GM19397 (cell line): ENCODE data around the gene NUP160.
"Not testable (repeated sequence)": the region's sequence is repeated elsewhere in the genome, so short reads cannot be mapped to it uniquely, and the experiment has no call there.

Source experiments
- ATAC-seq: cut with Tn5 transposase; IDR thresholded peaks from one replicate; pipeline ENCODE4 v1.9.1; 2021; ENCODE audit warnings: mild to moderate bottlenecking, moderate library complexity; ENCODE audit not compliant: unreplicated experiment

Gene NUP160, protein sequence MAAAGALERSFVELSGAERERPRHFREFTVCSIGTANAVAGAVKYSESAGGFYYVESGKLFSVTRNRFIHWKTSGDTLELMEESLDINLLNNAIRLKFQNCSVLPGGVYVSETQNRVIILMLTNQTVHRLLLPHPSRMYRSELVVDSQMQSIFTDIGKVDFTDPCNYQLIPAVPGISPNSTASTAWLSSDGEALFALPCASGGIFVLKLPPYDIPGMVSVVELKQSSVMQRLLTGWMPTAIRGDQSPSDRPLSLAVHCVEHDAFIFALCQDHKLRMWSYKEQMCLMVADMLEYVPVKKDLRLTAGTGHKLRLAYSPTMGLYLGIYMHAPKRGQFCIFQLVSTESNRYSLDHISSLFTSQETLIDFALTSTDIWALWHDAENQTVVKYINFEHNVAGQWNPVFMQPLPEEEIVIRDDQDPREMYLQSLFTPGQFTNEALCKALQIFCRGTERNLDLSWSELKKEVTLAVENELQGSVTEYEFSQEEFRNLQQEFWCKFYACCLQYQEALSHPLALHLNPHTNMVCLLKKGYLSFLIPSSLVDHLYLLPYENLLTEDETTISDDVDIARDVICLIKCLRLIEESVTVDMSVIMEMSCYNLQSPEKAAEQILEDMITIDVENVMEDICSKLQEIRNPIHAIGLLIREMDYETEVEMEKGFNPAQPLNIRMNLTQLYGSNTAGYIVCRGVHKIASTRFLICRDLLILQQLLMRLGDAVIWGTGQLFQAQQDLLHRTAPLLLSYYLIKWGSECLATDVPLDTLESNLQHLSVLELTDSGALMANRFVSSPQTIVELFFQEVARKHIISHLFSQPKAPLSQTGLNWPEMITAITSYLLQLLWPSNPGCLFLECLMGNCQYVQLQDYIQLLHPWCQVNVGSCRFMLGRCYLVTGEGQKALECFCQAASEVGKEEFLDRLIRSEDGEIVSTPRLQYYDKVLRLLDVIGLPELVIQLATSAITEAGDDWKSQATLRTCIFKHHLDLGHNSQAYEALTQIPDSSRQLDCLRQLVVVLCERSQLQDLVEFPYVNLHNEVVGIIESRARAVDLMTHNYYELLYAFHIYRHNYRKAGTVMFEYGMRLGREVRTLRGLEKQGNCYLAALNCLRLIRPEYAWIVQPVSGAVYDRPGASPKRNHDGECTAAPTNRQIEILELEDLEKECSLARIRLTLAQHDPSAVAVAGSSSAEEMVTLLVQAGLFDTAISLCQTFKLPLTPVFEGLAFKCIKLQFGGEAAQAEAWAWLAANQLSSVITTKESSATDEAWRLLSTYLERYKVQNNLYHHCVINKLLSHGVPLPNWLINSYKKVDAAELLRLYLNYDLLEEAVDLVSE (N-terminal part only)

DNA sequence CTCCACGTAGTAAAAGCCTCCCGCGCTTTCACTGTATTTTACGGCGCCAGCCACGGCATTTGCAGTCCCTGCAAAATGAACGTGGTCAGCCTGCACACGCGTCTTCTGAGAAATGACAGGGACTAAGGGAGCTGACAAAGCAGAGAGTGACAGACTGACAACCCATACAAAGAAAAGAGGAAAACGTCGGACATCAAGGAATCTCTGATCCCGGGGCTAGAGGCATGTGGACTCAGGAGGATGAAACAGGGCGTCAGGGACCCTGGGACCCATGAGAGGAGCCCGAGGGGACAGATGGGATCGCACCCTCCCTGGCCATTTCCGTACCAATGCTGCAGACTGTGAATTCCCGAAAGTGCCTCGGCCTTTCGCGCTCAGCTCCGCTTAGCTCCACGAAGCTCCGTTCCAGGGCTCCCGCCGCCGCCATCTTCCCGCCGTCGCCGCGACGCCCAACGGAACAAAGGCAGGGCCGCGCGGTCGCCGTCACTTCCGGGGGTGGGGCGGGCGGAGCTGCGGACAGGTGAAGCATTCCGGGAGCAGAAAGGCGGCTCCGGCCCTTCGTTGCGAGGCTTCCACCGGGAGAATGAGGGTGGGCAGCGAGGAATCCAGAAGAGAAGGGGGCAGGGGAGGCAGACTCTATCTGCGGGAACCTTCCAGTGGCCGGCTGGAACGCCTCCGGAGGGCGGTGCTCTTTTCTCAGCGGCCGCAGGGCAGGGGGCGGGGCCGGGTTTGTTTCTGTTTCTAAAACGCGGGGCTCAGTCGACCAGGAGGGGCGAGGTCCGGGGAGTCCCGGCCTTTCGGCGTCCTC is at the start of gene NUP160:
Gene NUP160 (minus strand): TSS at position 459 of the 808 bp plus-strand sequence. CDS start 32 bp downstream, at position 427.
- ATAC-seq, result peak; percentile 86

DNA sequence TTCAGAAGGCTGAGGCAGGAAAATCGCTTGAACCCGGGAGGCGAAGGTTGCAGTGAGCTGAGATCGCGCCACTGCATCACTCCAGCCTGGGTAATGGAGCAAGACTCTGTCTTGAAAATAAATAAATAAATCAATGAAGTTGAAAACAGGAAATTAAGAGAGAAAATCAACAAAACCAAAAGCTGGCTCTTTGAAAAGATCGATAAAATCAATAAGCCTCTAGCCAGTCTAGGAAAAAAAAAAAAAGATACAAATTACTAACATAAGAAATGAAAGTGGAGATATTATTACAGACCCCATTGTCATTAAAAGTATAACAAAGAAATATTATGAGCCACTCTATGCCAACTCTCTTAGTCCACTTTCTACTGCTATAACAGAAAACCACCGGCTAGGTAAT is 48.0 kb upstream of the NUP160 start:
- no peak for ATAC-seq

DNA sequence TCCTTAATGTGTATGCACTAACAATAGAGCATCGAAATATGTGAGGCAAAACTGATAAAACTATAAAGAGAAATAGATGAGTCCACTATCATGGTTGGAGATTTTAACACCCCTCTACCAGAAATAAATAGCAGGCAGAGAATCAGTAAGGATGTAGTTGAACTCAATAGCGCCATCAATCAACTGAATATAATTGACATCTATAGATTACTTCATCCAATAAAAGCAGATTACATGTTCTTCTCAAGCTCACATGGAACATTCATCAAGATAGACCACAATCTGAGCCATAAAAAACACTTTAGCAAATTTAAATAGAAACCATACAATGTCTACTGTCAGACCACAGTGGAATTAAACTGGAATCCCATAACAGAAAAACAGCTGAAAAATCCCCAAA is 46.9 kb upstream of the NUP160 start:
- no peak for ATAC-seq

DNA sequence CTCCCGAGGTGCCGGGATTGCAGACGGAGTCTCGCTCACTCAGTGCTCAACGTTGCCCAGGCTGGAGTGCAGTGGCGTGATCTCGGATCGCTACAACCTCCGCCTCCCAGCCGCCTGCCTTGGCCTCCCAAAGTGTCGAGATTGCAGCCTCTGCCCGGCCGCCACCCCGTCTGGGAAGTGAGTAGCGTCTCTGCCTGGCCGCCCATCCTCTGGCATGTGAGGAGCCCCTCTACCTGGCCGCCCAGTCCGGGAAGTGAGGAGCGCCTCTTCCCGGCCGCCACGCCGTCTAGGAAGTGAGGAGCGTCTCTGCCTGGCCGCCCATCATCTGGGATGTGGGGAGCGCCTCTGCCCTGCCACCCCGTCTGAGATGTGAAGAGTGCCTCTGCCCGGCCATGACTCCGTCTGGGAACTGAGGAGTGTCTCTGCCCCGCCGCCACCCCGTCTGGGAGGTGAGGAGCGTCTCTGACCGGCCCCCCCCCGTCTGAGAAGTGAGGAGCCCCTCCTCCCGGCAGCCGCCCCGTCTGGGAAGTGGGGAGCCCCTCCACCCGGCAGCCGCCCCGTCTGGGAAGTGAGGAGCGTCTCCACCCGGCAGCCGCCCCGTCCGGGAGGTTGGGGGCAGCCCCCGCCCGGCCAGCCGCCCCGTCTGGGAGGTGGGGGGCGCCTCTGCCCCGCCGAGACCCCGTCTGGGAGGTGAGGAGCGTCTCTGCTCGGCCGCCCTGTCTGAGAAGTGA is 44.6 kb upstream of the NUP160 start:
- ATAC-seq, result not testable (repeated sequence)

DNA sequence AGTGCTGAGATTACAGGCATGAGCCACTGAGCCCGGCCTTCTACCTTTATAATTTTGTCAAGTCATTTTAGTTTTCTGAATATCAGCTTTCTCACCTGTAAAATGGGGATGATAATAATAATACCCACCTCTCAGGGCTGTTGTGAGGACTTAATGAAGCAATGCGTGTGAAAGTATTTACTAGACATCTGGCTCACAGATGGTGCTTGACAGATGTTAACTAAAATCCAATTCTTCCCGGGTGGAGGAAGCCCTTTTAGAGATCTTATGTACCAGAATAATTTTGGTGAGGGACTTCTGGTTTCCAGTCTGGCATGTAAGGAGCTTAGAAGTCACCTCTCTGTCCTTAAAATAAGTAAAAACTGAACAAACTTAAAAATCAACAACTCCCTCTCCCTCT is 43.7 kb upstream of the NUP160 start:
- no peak for ATAC-seq

DNA sequence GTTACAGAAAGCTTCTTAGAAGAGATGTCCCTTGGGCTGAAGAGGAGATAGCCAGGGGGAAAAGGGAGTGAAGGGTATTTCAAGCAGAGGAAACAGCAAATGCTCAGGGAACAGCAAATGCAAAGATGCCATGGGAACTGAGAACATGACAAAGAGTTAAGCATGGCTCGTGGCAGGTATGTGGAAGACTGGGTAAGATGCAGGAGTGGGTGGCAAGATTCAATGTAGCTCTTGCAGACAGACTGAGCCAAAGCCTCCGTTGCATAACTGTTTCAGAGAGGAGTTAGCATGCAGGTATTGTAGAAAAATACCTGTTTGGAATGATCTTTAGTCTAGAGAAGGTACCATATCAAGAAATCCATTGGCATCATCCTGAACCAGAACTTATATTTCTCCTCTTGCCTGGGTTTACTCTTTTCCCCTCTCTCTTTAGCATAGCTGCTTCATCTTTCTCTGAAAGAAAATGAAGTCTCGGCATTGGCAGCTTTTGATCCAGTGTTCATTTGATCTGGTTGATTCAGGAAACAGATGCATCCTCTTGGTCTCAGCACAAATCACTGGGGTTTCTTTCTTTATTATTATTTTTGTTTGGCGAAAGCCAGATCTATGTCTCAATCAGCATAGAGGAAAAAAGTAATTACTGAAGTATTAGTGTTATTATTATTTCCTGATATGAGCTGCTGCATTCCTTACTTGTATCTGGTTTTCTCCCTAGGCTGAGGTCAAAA is 41.7 kb upstream of the NUP160 start:
- no peak for ATAC-seq

DNA sequence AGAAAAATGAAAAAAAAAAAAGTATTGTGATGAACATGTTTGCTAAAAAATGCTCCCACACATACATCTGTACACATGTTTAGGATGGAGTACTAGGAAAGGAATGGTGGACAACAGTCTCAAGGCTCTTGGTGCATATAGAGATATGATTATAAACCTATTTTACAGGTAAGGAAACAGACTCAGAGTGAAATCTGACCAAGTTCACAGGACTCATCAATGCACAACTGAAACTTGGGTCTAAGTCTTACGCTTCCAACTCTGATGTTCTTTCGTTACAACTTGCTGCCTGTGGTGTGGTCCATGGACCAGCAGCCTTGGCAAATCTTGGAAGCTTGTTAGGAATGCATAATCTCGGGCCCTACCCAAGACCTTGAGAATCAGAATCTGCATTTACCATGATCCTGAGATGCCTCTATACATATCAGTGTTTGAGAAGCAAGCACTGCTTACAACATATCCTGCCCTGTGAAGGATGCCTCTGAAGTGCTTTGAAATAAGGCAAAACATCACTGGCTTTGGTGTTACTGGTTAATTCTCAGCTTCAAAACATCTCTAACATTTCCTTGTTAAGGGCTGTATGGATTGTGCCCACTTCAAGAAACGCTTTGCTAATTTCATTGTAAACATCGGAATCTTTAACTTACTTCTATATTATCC is 39.9 kb upstream of the NUP160 start:
- no peak for ATAC-seq

DNA sequence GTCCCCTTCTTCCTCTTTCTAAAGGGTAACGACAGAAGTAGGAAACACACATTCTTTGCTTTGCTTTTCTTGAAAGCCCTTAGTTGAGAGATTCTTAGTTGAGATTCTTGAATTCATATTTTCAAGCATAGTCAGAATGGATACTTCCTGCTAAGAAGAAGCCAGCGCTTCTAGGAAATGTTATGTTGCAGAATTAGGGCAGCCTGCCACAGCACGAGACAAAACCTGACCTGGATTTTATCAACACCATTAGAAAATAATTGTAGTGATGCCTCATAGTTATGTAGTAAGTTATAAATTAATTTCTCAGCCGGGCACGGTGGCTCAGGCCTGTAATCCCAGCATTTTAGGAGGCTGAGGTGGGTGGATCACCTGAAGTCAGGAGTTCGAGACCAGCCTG is 37.9 kb upstream of the NUP160 start:
- ATAC-seq, result no peak

DNA sequence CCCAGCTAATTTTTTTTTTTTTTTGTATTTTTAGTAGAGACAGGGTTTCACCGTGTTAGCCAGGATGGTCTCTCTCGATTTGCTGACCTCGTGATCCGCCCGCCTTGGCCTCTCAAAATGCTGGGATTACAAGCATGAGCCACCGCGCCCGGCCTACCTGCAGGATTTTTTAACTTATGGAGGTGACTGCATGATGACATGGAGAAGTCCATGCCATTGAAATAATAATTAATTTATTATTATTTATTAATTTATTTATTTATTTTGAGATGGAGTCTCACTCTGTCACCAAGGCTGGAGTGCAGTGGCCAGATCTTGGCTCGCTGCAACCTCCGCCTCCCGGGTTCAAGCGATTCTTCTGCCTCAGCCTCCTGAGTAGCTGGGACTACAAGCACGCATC is 34.3 kb upstream of the NUP160 start:
- ATAC-seq, result not testable (repeated sequence)

DNA sequence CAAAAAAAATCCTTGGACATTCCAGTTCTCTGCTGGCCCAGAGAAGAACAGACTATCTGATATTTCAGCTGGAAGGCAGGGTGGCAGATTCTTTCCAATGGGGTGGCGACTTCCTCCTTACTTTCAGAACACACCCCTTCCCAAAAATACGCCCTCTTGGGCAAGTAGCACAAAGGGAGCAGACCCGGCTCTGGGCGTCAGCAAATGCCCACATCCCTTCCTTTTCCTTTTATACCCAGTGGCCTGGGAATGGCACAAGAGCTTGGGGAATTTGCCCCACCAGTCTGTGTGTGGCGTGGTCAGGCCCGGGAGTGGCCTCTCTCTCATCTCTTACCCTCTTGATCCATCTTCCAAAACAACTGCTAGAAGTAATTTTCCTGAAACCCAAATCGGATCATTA is 33.0 kb upstream of the NUP160 start:
- no peak for ATAC-seq

DNA sequence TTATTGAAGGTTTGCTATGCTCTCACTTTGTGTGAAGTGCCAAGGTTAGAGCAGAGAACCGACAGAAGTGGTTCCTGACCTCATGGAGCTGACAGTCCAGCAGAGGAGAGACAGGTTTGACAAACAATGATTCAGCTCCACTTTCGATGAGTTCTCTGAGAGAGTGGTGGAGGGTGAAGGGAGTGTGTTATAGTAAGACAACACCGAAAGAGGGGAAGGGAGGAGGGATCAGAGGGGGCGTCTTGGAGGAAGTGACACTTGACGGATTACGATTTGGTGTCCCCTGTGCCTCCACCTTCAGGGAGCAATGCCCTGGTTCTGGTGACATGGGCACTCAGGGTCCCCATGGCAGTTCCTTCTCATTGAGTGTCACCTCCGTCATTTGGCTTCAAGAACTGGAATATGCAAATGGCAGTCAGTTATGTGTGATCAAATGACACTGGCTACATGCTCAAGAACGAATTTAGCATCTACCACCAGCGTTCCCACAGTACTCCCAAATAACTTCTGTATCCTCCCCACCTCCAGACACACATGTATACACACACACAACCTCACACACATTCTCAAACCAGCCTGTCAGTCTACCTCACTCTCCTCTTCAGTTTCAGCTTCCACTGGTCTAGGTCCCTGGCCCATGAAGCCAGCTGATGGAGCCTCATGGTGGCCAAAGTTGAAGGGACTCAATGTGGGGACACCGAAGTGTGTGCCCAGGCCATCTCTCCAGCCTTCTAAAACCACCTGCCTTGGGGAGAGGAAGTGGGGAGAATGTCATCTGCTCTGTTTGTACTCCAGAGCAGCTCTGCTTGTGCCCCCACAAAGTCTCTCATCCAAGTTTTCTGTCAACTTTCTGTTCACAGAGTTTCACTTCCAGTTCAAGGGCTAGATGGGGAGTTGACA is 31.4 kb upstream of the NUP160 start:
- ATAC-seq, result no peak

DNA sequence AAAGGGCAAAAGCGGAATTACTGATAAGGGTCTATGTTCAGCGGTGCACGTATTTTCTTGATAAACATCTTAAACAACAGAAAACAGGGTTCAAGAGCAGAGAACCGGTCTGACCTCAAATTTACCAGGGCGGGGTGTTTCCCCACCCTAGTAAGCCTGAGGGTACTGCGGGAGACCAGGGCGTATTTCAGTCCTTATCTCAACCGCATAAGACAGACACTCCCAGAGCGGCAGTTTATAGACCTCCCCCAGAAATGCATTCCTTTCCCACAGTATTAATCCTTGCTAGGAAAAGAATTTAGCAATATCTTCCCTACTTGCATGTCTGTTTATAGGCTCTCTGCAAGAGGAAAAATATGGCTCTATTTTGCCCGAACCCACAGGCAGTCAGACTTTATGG is 27.7 kb upstream of the NUP160 start:
- ATAC-seq, result not testable (repeated sequence)

DNA sequence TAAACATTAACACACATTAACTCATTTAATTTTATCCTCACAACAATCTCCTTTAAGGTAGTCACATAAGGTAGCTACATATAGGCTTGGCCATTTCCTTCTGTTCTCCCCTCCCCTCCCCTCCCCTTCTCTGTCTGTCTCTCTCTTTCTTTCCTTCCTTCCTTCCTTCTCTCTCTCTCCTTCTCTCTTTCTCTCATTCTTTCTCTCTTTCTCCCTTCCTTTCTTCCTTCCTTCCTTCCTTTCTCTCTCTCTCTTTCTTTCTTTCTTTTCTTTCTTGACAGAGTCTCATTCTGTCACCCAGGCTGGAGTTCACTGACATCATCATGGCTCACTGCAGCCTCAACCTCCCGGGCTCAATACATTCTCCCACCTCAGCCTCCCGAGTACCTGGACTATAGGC is 22.3 kb upstream of the NUP160 start:
- no peak for ATAC-seq

DNA sequence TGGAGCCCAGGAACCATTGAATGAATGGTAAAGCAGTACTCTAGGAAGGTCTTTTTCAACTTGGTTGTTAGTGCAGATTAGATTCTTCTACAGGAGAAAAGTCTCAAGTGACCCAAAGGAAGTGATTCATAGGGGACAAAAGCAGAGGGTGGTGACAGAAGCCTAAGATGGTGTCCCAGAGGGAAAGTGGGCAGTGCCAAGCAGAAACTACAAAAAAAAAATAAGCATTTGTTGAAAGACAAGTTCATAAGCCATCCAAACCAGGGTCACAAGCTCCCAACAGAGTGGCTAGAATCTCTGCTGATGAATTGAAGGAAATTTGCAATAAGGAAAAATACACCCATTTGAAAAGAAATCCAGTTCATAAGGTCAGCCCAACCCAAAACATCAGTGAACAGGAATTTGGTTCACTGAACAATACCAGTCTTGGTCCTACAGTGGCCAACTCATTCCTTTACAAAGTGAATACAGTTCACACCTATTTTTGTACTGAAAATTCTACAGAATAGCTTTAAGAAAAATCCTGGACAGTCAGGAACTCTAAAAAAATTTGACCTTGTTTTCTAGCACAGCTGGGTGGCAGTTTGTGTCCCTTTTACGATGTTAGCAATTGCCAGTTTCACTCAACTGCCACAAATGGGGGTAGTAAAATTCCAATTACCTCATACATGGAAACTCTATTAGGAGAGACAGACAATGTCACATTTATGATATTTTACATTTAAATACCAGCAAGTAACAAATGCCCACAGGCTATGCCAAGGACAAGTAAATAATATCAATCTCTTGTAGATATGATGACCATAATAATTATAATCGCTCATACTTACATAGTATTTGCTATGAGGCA is 21.6 kb upstream of the NUP160 start:
- ATAC-seq, result no peak

DNA sequence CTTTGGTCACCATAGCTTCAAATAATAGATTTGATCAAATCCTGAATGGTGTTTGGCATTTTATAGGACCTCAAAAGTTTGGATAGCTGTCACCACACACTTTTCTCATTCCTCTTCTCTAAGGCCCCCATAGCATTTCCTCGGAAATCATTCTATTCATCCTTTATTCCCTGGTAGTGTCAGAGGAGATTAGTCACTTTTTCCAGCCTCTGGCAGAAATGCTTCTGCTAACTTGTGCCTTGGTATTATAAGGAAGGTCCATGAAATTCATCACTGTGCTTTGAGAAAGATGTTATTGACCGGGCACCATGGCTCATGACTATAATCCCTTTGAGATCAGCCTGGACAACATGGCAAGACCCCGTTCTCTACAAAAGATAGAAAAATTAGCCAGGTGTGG is 19.7 kb upstream of the NUP160 start:
- ATAC-seq, result no peak

DNA sequence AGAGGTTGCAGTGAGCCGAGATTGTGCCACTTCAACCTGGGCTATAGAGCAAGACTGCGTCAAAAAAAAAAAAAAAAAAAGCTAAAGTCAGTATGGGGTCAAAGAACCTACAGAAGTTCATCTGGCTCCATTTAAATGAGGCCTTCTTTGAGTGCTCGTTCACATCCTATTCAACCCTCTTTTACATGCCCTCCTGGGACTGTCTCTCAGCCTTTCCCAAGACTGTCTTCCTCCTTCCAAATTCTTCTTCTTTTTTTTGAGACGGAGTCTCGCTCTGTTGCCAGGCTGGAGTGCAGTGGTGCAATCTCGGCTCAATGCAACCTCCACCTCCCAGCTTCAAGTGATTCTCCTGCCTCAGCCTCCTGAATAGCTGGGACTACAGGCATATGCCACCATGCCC is 18.7 kb upstream of the NUP160 start:
- not testable (repeated sequence) for ATAC-seq
